ENCODE measurements around the gene HAUS7.

The HAUS7 gene

DNA sequence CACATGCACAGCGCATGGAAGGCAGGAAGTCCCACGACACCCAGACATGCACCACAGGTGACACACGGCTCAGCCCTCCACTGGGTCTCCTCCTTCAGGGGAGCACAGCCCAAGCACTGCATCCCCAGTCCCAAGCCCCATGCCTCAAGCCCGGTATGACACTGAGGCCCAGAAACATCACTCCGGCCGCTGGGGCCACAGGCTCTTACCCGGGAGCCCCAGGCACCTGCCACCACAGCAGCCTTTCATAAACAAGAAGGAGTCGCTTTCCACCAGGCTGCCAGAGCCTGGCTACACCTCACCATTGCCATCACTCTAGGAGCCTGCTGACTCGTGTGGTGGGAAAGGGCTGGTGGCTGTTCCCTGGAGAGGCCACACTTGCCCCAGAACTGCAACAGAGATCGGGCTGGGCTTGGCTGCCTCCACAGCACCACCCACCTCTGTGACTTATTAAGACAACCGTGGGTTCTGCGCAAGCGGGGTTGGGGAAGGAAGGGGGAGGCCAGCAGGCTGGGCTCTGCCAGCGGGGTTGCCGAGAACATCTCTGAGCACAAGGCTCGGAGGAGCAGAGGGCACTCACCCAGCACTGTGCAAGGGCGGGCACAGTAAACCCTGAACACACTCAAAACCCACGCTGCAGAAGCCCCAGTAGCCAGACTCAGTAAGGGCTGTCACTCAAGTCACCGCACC is 4.5 kb downstream of the HAUS7 start:
- H4K20me1 ChIP-seq (ENCODE audit: insufficient read depth, low read length, poor library complexity, severe bottlenecking), result peaks cover 6% of the 10 kb centered on the region
- no peak overlapping the region for H3K4me3 ChIP-seq (ENCODE audit: low read length, poor library complexity, severe bottlenecking)
- no peaks in the 10 kb centered on the region for H3K4me1 ChIP-seq (ENCODE audit: insufficient read depth, low read length, poor library complexity, severe bottlenecking)
- H3K9ac ChIP-seq (ENCODE audit: low read depth, low read length, poor library complexity, severe bottlenecking), result no peak overlapping the region
- TF ChIP-seq, protein P1, sequence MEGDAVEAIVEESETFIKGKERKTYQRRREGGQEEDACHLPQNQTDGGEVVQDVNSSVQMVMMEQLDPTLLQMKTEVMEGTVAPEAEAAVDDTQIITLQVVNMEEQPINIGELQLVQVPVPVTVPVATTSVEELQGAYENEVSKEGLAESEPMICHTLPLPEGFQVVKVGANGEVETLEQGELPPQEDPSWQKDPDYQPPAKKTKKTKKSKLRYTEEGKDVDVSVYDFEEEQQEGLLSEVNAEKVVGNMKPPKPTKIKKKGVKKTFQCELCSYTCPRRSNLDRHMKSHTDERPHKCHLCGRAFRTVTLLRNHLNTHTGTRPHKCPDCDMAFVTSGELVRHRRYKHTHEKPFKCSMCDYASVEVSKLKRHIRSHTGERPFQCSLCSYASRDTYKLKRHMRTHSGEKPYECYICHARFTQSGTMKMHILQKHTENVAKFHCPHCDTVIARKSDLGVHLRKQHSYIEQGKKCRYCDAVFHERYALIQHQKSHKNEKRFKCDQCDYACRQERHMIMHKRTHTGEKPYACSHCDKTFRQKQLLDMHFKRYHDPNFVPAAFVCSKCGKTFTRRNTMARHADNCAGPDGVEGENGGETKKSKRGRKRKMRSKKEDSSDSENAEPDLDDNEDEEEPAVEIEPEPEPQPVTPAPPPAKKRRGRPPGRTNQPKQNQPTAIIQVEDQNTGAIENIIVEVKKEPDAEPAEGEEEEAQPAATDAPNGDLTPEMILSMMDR (conservative IDR thresholded peaks at IDR 0.05; ENCODE audit: low read length), result no peak
- no peak for TF ChIP-seq EZH2phosphoT487 (IDR thresholded peaks at IDR 0.05; ENCODE audit: borderline replicate concordance)
- no peaks in the 10 kb centered on the region for H3K27me3 ChIP-seq (ENCODE audit: insufficient read depth, low read length, poor library complexity, severe bottlenecking)
- no peaks in the 10 kb centered on the region for H3K9me2 ChIP-seq (replicated peaks; ENCODE audit: low read depth, low read length)
- H3K9me3 ChIP-seq (ENCODE audit: insufficient read depth, low read depth, low read length), result no peaks in the 10 kb centered on the region
- H2AFZ ChIP-seq (ENCODE audit: low read length), result no peak overlapping the region
- peaks cover 17% of the 10 kb centered on the region for H3K79me2 ChIP-seq (ENCODE audit: insufficient read depth, low read length)
- no peaks in the 10 kb centered on the region for H3F3A ChIP-seq (ENCODE audit: low read depth)
- no peaks in the 10 kb centered on the region for H3K36me3 ChIP-seq (ENCODE audit: insufficient read depth, low read length)
- H3K4me2 ChIP-seq (ENCODE audit: low read depth, low read length, poor library complexity, severe bottlenecking), result no peak overlapping the region

DNA sequence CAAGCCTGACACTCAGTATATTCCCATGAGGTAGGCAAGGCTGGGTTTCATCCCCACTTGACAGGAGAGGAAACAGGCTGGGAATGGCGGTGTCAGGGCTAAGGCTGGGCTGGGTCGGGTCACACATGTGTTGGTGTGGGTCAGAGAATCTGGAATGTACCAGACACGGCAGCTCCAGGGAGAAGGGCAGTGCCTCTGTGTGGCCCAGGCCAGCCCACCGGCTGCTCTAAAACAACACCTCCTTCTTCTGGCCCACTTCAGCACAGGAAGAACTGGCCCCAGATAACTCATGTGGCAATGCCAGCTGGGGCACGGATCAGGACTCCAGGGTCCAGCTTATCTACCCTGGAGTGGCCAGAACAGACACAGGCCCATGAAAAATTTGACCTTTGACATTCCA is 6.3 kb downstream of the HAUS7 start:
- TF ChIP-seq, protein P1 (conservative IDR thresholded peaks at IDR 0.05; ENCODE audit: low read length), result no peak
- no peak for TF ChIP-seq EZH2phosphoT487 (IDR thresholded peaks at IDR 0.05; ENCODE audit: borderline replicate concordance)
- Histone ChIP-seq H3F3A (ENCODE audit: low read depth) (no peaks in the 10 kb centered on the region), H3K9me2 (replicated peaks; ENCODE audit: low read depth, low read length) (no peaks in the 10 kb centered on the region), H3K4me2 (ENCODE audit: low read depth, low read length, poor library complexity, severe bottlenecking) (no peak overlapping the region), H4K20me1 (ENCODE audit: insufficient read depth, low read length, poor library complexity, severe bottlenecking) (no peaks in the 10 kb centered on the region), H3K27me3 (ENCODE audit: insufficient read depth, low read length, poor library complexity, severe bottlenecking) (no peaks in the 10 kb centered on the region), H2AFZ (ENCODE audit: low read length) (no peak overlapping the region), H3K36me3 (ENCODE audit: insufficient read depth, low read length) (no peaks in the 10 kb centered on the region), H3K4me1 (ENCODE audit: insufficient read depth, low read length, poor library complexity, severe bottlenecking) (no peaks in the 10 kb centered on the region), H3K9ac (ENCODE audit: low read depth, low read length, poor library complexity, severe bottlenecking) (no peak overlapping the region), H3K9me3 (ENCODE audit: insufficient read depth, low read depth, low read length) (no peaks in the 10 kb centered on the region), H3K4me3 (ENCODE audit: low read length, poor library complexity, severe bottlenecking) (no peak overlapping the region), H3K79me2 (ENCODE audit: insufficient read depth, low read length) (peaks cover 7% of the 10 kb centered on the region)

DNA sequence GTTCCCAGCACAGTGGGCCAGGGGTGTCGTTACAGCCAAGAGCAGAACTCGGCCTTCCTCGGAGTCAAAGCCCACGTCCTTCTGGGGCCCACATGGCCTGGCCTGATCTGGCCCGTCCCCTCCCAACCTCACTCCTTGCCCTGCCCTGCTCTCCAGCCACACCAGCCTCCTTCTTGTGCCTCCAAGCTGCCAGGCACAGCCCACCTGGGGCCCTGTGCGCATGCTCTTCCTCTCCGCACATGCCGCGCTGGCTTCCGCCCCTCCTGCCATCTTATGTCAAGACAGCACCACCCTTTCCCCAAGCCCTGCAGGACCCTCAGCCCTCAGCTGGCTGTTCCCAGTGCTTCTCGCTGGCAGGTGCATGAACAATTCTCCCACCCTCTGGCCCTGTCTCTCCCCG is 6.8 kb downstream of the HAUS7 start:
- H3K4me1 ChIP-seq (ENCODE audit: insufficient read depth, low read length, poor library complexity, severe bottlenecking), result no peaks in the 10 kb centered on the region

More for the DNA sequence above, 6.8 kb downstream of the HAUS7 start:
- Histone ChIP-seq H3F3A (ENCODE audit: low read depth) (no peaks in the 10 kb centered on the region), H3K9me3 (ENCODE audit: insufficient read depth, low read depth, low read length) (no peaks in the 10 kb centered on the region), H3K4me2 (ENCODE audit: low read depth, low read length, poor library complexity, severe bottlenecking) (no peak overlapping the region), H2AFZ (ENCODE audit: low read length) (no peak overlapping the region), H3K9ac (ENCODE audit: low read depth, low read length, poor library complexity, severe bottlenecking) (no peak overlapping the region), H4K20me1 (ENCODE audit: insufficient read depth, low read length, poor library complexity, severe bottlenecking) (no peaks in the 10 kb centered on the region), H3K9me2 (replicated peaks; ENCODE audit: low read depth, low read length) (no peaks in the 10 kb centered on the region), H3K4me3 (ENCODE audit: low read length, poor library complexity, severe bottlenecking) (no peak overlapping the region), H3K79me2 (ENCODE audit: insufficient read depth, low read length) (peaks cover 1% of the 10 kb centered on the region; the same call in 1 of the 2 replicates), H3K36me3 (ENCODE audit: insufficient read depth, low read length) (no peaks in the 10 kb centered on the region), H3K27me3 (ENCODE audit: insufficient read depth, low read length, poor library complexity, severe bottlenecking) (no peaks in the 10 kb centered on the region)
- TF ChIP-seq, protein P1 (conservative IDR thresholded peaks at IDR 0.05; ENCODE audit: low read length), result no peak
- TF ChIP-seq EZH2phosphoT487 (IDR thresholded peaks at IDR 0.05; ENCODE audit: borderline replicate concordance), result no peak

Measured in Loucy (cell line).